HCEC 1CT (cell line): ENCODE results near the gene RPL19.

ENCODE experiments used
- DNase-seq: peaks from one replicate; pipeline ENCODE4 v3.0.0-alpha.2; 2017

Gene RPL19

GRCh38 chr17:39252788-39253460, 52.8 kb downstream of the RPL19 start:
- no peak for DNase-seq
